SK-N-SH (cell line): ENCODE data around the gene UBE2S. TPM values are rescaled to one million over a fixed set of nuclear protein-coding genes. Genes with fewer than 3 reads are reported as not detected.

Experiments
- CTCF ChIA-PET: fragments of 300-600, 350-600 bp; formaldehyde crosslinking; extraction: SDS; loops from one replicate; lab custom pipeline; 2021; lab: Yijun Ruan, JAX
- POLR2A ChIA-PET: fragments of 350-600 bp; sonication (Branson Sonifier 250); formaldehyde crosslinking; extraction: SDS; loops from one replicate; lab custom pipeline; 2020; ENCODE audit warnings: antibody characterized with exemption, inconsistent platforms; lab: Yijun Ruan, JAX
- DNase-seq: peaks from one replicate; pipeline ENCODE4 v3.0.0; 2012
- H2AFZ ChIP-seq: fragments of 200-600 bp; sonication (generic); 2 replicates; pipeline ENCODE4 v1.8.1; 2016; ENCODE audit warnings: antibody characterized with exemption, mild to moderate bottlenecking, low read depth
- H3F3A ChIP-seq: fragments of 200-600 bp; sonication (generic); replicated peaks from 2 replicates; pipeline ENCODE3; 2016; ENCODE audit warnings: antibody characterized with exemption, mild to moderate bottlenecking; ENCODE audit not compliant: insufficient read depth
- H3K27ac ChIP-seq, 2 experiments: fragments of 200-500 bp in 1 of 2; fragments of 200-600 bp in 1 of 2; sonication (Bioruptor generic) in 1 of 2; sonication (generic), shearing (Covaris generic) in 1 of 2; 2 replicates each; pipeline versions ENCODE4 v1.5.1 to v1.6.1; 2014 to 2016; ENCODE audit warnings: low read depth in 2 of 2, inconsistent platforms in 1 of 2, low read length in 1 of 2, mild to moderate bottlenecking in 1 of 2, mixed read lengths in 1 of 2
- H3K27me3 ChIP-seq: fragments of 200-600 bp; sonication (generic), shearing (Covaris generic); 2 replicates; pipeline ENCODE4 v1.6.1; 2016; ENCODE audit warnings: mixed run types; ENCODE audit not compliant: insufficient read depth
- H3K36me3 ChIP-seq, 2 experiments: fragments of 200-500 bp in 1 of 2; fragments of 200-600 bp in 1 of 2; sonication (Bioruptor generic) in 1 of 2; sonication (generic) in 1 of 2; replicated peaks in 1 of 2; 2 replicates each; pipeline versions ENCODE3 to v1.5.1; 2014 to 2016; ENCODE audit warnings: low read length in 1 of 2, mild to moderate bottlenecking in 1 of 2; ENCODE audit not compliant: insufficient read depth in 2 of 2, control insufficient read depth in 1 of 2
- H3K4me1 ChIP-seq, 2 experiments: fragments of 200-500 bp in 1 of 2; fragments of 200-600 bp in 1 of 2; sonication (Bioruptor generic) in 1 of 2; sonication (generic), shearing (Covaris generic) in 1 of 2; 2 replicates each; pipeline versions ENCODE4 v1.5.1 to v1.6.1; 2014 to 2016; ENCODE audit warnings: low read depth in 1 of 2, low read length in 1 of 2, mixed run types in 1 of 2; ENCODE audit not compliant: insufficient read depth in 2 of 2, control insufficient read depth in 1 of 2
- H3K4me2 ChIP-seq: fragments of 200-600 bp; sonication (generic), shearing (Covaris generic); 2 replicates; pipeline ENCODE4 v1.6.1; 2017; ENCODE audit warnings: mixed run types
- H3K4me3 ChIP-seq, 2 experiments: fragments of 200-500 bp in 1 of 2; fragments of 200-600 bp in 1 of 2; sonication (Bioruptor generic) in 1 of 2; sonication (generic), shearing (Covaris generic) in 1 of 2; 2 replicates each; pipeline versions ENCODE4 v1.5.1 to v1.8.1; 2014 to 2016; ENCODE audit warnings: low read depth in 2 of 2, inconsistent platforms in 1 of 2, low read length in 1 of 2, mild to moderate bottlenecking in 1 of 2, mixed read lengths in 1 of 2, moderate library complexity in 1 of 2
- H3K79me2 ChIP-seq: fragments of 200-600 bp; sonication (generic); 2 replicates; pipeline ENCODE4 v1.8.1; 2017; ENCODE audit warnings: mild to moderate bottlenecking; ENCODE audit not compliant: insufficient read depth
- H3K9ac ChIP-seq: fragments of 200-600 bp; sonication (generic); 2 replicates; pipeline ENCODE4 v1.6.1; 2017; ENCODE audit warnings: mixed run types
- H3K9me2 ChIP-seq: fragments of 200-600 bp; sonication (generic); 2 replicates; pipeline ENCODE4 v1.6.1; 2017; ENCODE audit warnings: mixed run types
- H3K9me3 ChIP-seq: fragments of 200-600 bp; sonication (generic); 2 replicates; pipeline ENCODE4 v1.6.1; 2017; ENCODE audit warnings: mixed run types, mild to moderate bottlenecking, moderate library complexity
- H4K20me1 ChIP-seq: fragments of 200-600 bp; sonication (generic); 2 replicates; pipeline ENCODE4 v1.6.1; 2017; ENCODE audit warnings: mild to moderate bottlenecking, mixed run types; ENCODE audit not compliant: insufficient read depth
- CHD2 ChIP-seq: fragments of 150-350 bp; IDR thresholded peaks from 2 replicates; pipeline ENCODE4 v1.6.1; 2018; ENCODE audit warnings: low read length; ENCODE audit not compliant: partially characterized antibody
- IRF3 ChIP-seq: fragments of 150-350 bp; IDR thresholded peaks from 2 replicates; pipeline ENCODE4 v1.6.1; 2016; ENCODE audit warnings: mild to moderate bottlenecking, low read depth, low read length
- MEF2A ChIP-seq: IDR thresholded peaks from 2 replicates; pipeline ENCODE4 v1.4.0; 2012; ENCODE audit warnings: low read depth, borderline replicate concordance
- MXI1 ChIP-seq: IDR thresholded peaks from 2 replicates; pipeline ENCODE4 v1.6.1; 2012; ENCODE audit warnings: mild to moderate bottlenecking, low read depth, low read length, improper control_type of control experiment
- PBX3 ChIP-seq: IDR thresholded peaks from 2 replicates; pipeline ENCODE4; 2012
- RAD21 ChIP-seq: IDR thresholded peaks from 2 replicates; pipeline ENCODE4 v1.6.1; 2012; ENCODE audit warnings: mild to moderate bottlenecking, low read length
- REST ChIP-seq: IDR thresholded peaks from 2 replicates; pipeline ENCODE4 v1.6.1; 2012; ENCODE audit warnings: mild to moderate bottlenecking, low read depth, low read length, moderate library complexity
- RXRA ChIP-seq: IDR thresholded peaks from 2 replicates; pipeline ENCODE4 v1.4.0; 2012; ENCODE audit warnings: low read depth, mild to moderate bottlenecking, borderline replicate concordance
- SIN3A ChIP-seq: IDR thresholded peaks from 2 replicates; pipeline ENCODE4 v1.6.1; 2012; ENCODE audit warnings: low read depth, mild to moderate bottlenecking, low read length, moderate library complexity, borderline replicate concordance
- SMC3 ChIP-seq: IDR thresholded peaks from 2 replicates; pipeline ENCODE4 v1.6.1; 2012; ENCODE audit warnings: low read depth, low read length, improper control_type of control experiment
- WGBS: methylation state at CpG from one replicate; pipeline ENCODE4 v1.1.6; 2017; ENCODE audit warnings: low lambda C conversion rate; 5-methylcytosine and 5-hydroxymethylcytosine counted together
- polyA plus RNA-seq, 3 experiments: library from polyadenylated mRNA; depleted of rRNA; stranded (reverse); fragments of >200 nt; gene quantifications; 2 replicates each; pipeline ENCODE4 v1.2.3, GENCODE V29; 2012

The UBE2S gene
- polyA plus RNA-seq, 1 of the 3 experiments (the other 2 are of a cell fraction), result 133 TPM

GRCh38 chr19:55376241-55376933 lies 31.2 kb downstream of the UBE2S start, which contains the start of gene TMEM190:
Gene TMEM190 (plus strand): TSS chr19:55376826. CDS start chr19:55376854, 28 bp downstream.
- H3K79me2 ChIP-seq, result no peaks in the 10 kb centered on the region
- no peak within 1 kb of the TSS for H3K4me2 ChIP-seq
- no peak within 1 kb of the TSS for H3K4me3 ChIP-seq
- TF ChIP-seq RAD21, result no peak
- TF ChIP-seq MXI1, result no peak
- no peak for TF ChIP-seq IRF3
- TF ChIP-seq REST, result no peak
- no peak for TF ChIP-seq SMC3
- TF ChIP-seq, all 33 proteins: peak for 0
- DNase-seq, result peak; percentile 32
- Histone ChIP-seq H3K9ac (no peak within 1 kb of the TSS), H3F3A (peaks cover 11% of the 10 kb centered on the region), H2AFZ (no peak within 1 kb of the TSS), H3K4me1 (peaks cover 19 to 22% of the 10 kb centered on the region in 2 experiments; a peak in 3 of 4 replicates), H3K36me3 (no peaks in the 10 kb centered on the region), H3K9me2 (no peaks in the 10 kb centered on the region), H3K27ac (no peak within 1 kb of the TSS), H3K9me3 (no peaks in the 10 kb centered on the region), H4K20me1 (no peaks in the 10 kb centered on the region), H3K27me3 (no peaks in the 10 kb centered on the region)
- ChIA-PET POLR2A (interaction anchor here (1.2 kb wide), 1 partner anchor 37 kb away, joined by 3 read pairs; the partner anchor contains the start of gene KMT5C), CTCF (interaction anchor here (1.1 kb wide), 1 partner anchor 74 kb away, joined by 7 read pairs; no protein-coding TSS in a partner anchor)
- WGBS, result 83% methylated on average over 20 of the region's 21 CpGs

DNA sequence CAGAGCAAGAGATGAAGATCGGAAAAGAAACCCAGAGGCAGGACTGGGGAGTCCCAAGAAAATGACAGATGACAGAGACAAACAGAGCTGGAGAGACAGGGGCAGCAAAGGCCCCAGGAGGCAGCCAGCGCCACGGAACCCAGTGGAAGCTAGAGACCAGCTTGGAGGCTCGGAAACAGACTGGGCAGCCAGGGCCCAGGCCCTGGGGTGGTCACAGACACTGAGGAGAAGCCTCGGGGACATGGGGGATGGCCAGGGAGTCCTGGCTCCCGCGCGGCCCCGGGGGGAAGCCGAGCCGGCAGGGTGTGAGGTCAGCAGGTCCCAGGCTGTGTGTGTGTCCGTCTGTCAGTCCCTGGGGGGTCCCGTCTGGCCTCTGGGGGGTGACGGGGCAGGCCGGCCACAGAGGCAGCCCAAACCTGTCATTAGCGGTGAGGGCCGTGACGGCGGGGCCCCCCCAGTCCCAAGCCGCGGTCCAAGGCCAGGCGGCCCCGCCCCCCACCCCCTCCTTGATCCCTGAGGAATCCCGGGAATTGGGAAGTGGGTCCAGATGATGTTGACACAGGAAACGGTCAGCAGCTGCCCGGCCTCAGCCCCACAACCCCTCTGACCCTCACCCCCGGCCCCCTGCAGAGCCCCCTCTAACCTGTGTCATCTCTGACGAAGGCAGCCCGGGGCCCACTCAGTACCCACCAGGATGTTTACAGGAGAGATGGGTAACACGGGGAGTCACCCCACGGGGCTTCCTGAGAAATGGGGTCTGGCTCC lies 33.4 kb downstream of the UBE2S start:
- peak overlapping the region; percentile 72; the same call in 1 of the 2 replicates for H2AFZ ChIP-seq
- no peak overlapping the region for H3K4me3 ChIP-seq
- H3K27me3 ChIP-seq, result no peaks in the 10 kb centered on the region
- H3K79me2 ChIP-seq, result peaks cover 7% of the 10 kb centered on the region
- DNase-seq, result peak; percentile 62
- no peaks in the 10 kb centered on the region for H3K36me3 ChIP-seq
- peak overlapping the region; percentile 50 for H3K4me2 ChIP-seq
- H3F3A ChIP-seq, result peaks cover 20% of the 10 kb centered on the region
- no peaks in the 10 kb centered on the region for H3K9me2 ChIP-seq
- ChIA-PET POLR2A (no interaction called here), CTCF (interaction anchor here (0.7 to 3.1 kb wide), 2 partner anchors 10 to 72 kb away, joined by 3 to 12 read pairs; partner anchors contain the start of gene TMEM238)
- H3K27ac ChIP-seq, result peak overlapping the region in 1 of 2 experiments; percentile 46; a peak in 2 of 4 replicates
- no peaks in the 10 kb centered on the region for H3K9me3 ChIP-seq
- 27% methylated on average over 11 of the region's 31 CpGs for WGBS
- H3K4me1 ChIP-seq, result peaks cover 25 to 28% of the 10 kb centered on the region in 2 experiments; a peak in 3 of 4 replicates
- no peak for TF ChIP-seq CHD2
- no peak for TF ChIP-seq RXRA
- TF ChIP-seq MEF2A, result no peak
- no peak for TF ChIP-seq PBX3
- TF ChIP-seq SIN3A, result no peak
- no peak for TF ChIP-seq SMC3
- H4K20me1 ChIP-seq, result no peaks in the 10 kb centered on the region
- H3K9ac ChIP-seq, result peak overlapping the region; percentile 11; the same call in 1 of the 2 replicates
